ENCODE measurements around the gene AMPD3. TPM values are rescaled to one million over a fixed set of nuclear protein-coding genes. Genes with fewer than 3 reads are reported as not detected.

Gene AMPD3
- total RNA-seq, 1 donor from 2014 or later, result 12.9 TPM

DNA sequence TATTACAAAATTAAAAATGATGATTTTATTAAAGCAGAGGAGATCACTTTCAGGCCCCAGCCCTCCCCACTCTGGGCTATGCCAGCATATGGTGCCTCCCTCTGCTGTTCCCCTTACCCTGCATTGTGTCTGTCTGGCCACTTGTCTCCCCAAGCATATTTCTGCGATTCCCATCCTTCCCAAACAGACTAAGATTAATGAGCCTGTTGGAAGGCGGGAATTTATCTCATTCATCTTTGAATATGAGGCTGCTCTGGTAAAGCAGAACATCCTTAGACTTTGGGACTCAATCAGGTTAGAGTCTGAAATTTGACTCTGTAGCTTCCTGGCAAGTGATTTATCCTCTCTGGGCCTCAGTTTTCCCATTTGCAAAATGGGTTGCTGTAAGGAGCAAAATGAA is 25.7 kb downstream of the AMPD3 start:
- Mint-ChIP-seq H3K4me1 (ENCODE audit: low read depth) (peaks cover 2% of the 10 kb centered on the region), H3K9me3 (ENCODE audit: low read depth) (no peaks in the 10 kb centered on the region), H3K27ac (no peak overlapping the region), H3K36me3 (ENCODE audit: insufficient read depth) (peaks cover 3% of the 10 kb centered on the region), H3K27me3 (no peaks in the 10 kb centered on the region), H3K4me3 (ENCODE audit: low read depth) (no peak overlapping the region)
- TF ChIP-seq, protein P1, sequence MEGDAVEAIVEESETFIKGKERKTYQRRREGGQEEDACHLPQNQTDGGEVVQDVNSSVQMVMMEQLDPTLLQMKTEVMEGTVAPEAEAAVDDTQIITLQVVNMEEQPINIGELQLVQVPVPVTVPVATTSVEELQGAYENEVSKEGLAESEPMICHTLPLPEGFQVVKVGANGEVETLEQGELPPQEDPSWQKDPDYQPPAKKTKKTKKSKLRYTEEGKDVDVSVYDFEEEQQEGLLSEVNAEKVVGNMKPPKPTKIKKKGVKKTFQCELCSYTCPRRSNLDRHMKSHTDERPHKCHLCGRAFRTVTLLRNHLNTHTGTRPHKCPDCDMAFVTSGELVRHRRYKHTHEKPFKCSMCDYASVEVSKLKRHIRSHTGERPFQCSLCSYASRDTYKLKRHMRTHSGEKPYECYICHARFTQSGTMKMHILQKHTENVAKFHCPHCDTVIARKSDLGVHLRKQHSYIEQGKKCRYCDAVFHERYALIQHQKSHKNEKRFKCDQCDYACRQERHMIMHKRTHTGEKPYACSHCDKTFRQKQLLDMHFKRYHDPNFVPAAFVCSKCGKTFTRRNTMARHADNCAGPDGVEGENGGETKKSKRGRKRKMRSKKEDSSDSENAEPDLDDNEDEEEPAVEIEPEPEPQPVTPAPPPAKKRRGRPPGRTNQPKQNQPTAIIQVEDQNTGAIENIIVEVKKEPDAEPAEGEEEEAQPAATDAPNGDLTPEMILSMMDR (IDR thresholded peaks at IDR 0.05; ENCODE audit: unreplicated experiment), result no peak
- no peak for DNase-seq (ENCODE audit: low spot score, unreplicated experiment)

DNA sequence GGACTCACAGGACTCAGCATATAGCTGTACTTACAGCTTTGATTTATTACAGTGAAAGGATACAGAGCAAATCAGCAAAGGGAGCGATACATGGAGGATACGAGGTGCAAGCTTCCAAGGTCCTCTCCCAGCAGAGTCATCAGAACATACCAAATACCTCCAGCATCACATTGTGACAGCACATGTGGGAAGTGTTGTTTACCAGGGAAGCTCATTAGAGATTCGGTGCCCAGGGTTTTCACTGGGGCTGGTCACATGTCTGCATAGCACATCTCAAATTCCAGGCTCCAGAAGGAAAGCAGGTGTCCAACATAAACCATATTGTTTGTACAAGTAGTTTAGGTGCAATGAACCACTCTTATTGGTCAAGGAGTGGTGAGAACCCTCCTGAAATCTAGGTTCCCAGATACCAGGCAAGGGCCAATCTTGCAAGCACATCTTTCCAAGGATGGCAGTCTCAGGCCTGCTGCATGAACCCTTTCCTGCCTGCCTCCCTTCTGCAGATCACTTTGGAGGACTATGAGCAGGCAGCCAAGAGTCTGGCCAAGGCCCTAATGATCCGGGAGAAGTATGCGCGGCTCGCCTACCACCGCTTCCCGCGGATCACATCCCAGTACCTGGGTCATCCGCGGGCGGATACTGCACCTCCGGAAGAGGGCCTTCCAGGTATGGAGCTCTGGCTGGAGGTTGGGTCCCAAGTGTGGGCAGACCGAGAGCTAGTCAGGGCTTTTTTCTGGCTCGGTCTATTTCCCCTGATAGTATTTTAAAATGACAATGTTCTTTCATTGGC is 26.7 kb downstream of the AMPD3 start:
- Mint-ChIP-seq H3K27ac (no peak overlapping the region), H3K4me3 (ENCODE audit: low read depth) (no peak overlapping the region), H3K36me3 (ENCODE audit: insufficient read depth) (peaks cover 3% of the 10 kb centered on the region), H3K9me3 (ENCODE audit: low read depth) (no peaks in the 10 kb centered on the region), H3K27me3 (no peaks in the 10 kb centered on the region), H3K4me1 (ENCODE audit: low read depth) (peaks cover 2% of the 10 kb centered on the region)
- no peak for DNase-seq (ENCODE audit: low spot score, unreplicated experiment)
- TF ChIP-seq, protein P1 (IDR thresholded peaks at IDR 0.05; ENCODE audit: unreplicated experiment), result no peak

DNA sequence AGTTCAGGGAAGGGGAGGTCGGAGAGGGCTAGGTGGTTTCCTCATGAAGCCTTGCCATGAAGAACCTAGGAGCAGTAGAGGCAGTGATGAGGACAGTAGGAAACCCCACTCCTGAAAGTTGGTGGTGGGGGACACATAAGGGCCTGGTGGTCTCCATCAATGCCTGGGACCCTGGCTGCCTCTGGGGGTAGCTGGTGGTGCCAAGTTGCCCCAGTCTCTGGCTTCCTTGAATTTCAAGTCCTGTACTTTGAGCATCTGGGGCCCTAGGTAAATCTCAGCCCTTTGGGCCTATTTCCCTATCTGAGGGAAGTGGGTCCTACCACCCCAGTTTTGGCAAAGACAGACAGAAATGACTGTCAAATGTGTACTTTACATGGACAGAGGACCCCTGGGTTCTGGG is 28.1 kb downstream of the AMPD3 start:
- DNase-seq (ENCODE audit: low spot score, unreplicated experiment), result no peak
- H3K27ac Mint-ChIP-seq, result no peak overlapping the region
- H3K27me3 Mint-ChIP-seq, result no peaks in the 10 kb centered on the region
- H3K9me3 Mint-ChIP-seq (ENCODE audit: low read depth), result no peaks in the 10 kb centered on the region
- TF ChIP-seq, protein P1 (IDR thresholded peaks at IDR 0.05; ENCODE audit: unreplicated experiment), result no peak
- H3K36me3 Mint-ChIP-seq (ENCODE audit: insufficient read depth), result peaks cover 3% of the 10 kb centered on the region
- no peak overlapping the region for H3K4me3 Mint-ChIP-seq (ENCODE audit: low read depth)
- peaks cover under 1% of the 10 kb centered on the region for H3K4me1 Mint-ChIP-seq (ENCODE audit: low read depth)

DNA sequence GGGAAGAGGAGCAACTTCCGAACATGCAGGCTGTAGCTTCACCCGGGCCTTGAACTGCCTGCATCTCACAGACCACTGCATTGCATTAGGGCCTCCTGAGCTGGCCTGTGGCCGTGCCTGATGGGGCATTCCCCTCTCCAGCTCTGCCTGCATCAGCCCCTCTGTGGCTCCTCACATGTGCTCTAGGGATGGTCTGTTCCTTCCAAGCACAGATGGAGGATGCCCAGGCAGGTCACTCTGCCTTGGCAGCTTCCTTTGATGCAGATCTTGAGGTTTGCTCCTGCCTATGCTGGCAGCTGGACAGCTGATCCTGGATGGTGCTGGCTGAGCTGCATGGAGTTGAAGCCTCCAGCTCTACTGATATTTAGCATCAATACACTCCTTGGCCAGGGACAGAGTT is 28.5 kb downstream of the AMPD3 start:
- TF ChIP-seq, protein P1 (IDR thresholded peaks at IDR 0.05; ENCODE audit: unreplicated experiment), result no peak
- no peak overlapping the region for H3K27ac Mint-ChIP-seq

DNA sequence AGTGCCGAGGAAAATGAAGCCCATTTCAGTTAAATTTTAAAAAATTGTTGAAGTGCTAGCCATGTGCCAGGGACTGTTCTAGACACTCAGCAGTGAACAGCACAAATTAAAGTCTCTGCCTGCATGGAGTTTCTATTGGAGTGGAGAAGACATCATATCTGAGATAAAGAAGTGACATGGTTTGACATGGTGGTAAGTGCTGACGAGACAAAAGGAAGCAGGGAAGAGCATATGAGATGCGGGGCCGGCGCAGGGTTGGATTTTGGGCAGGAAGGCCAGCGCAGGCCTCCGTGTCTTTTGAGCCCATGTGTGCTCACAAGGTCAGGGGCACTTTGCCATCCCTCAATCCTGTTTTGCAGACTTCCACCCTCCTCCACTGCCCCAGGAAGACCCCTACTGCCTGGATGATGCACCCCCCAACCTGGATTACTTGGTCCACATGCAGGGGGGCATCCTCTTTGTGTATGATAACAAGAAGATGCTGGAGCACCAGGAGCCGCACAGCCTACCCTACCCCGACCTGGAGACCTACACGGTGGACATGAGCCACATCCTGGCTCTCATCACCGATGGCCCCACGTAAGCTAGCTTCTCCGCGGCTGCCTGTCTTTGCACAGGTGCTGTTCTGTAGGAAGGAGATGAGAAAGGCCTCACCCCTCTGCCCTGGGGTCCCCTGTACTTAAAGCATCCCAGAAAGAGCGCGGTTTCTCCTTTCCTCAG is 29.6 kb downstream of the AMPD3 start:
- H3K9me3 Mint-ChIP-seq (ENCODE audit: low read depth), result no peaks in the 10 kb centered on the region
- no peak for DNase-seq (ENCODE audit: low spot score, unreplicated experiment)
- H3K27ac Mint-ChIP-seq, result no peak overlapping the region
- H3K27me3 Mint-ChIP-seq, result no peaks in the 10 kb centered on the region
- H3K4me3 Mint-ChIP-seq (ENCODE audit: low read depth), result no peak overlapping the region
- TF ChIP-seq, protein P1 (IDR thresholded peaks at IDR 0.05; ENCODE audit: unreplicated experiment), result no peak
- no peaks in the 10 kb centered on the region for H3K4me1 Mint-ChIP-seq (ENCODE audit: low read depth)
- H3K36me3 Mint-ChIP-seq (ENCODE audit: insufficient read depth), result peaks cover 3% of the 10 kb centered on the region

More for the DNA sequence above, 28.5 kb downstream of the AMPD3 start:
- no peak overlapping the region for H3K4me3 Mint-ChIP-seq (ENCODE audit: low read depth)
- H3K4me1 Mint-ChIP-seq (ENCODE audit: low read depth), result no peaks in the 10 kb centered on the region
- H3K27me3 Mint-ChIP-seq, result no peaks in the 10 kb centered on the region
- no peak for DNase-seq (ENCODE audit: low spot score, unreplicated experiment)
- H3K36me3 Mint-ChIP-seq (ENCODE audit: insufficient read depth), result peaks cover 3% of the 10 kb centered on the region
- no peaks in the 10 kb centered on the region for H3K9me3 Mint-ChIP-seq (ENCODE audit: low read depth)

Data from progenitor cell of endocrine pancreas (in vitro differentiated cells).